GM23338 (cell line): ENCODE measurements around the gene OSBPL5. TPM values are rescaled to one million over a fixed set of nuclear protein-coding genes. Genes with fewer than 3 reads are reported as not detected.

Source experiments
- ATAC-seq: fragments of 200-7000 bp; cut with Tn5 transposase; 3 replicates; pipeline ENCODE4 v1.9.1; 2020
- DNase-seq: peaks from one replicate; pipeline ENCODE4 v3.0.0-alpha.2; 2015; ENCODE audit warnings: low spot score
- H2AFZ ChIP-seq: fragments of 200-600 bp; sonication (generic); 2 replicates; pipeline ENCODE4 v1.8.0; 2016; ENCODE audit warnings: antibody characterized with exemption, mild to moderate bottlenecking, moderate library complexity
- H3F3A ChIP-seq: fragments of 200-600 bp; sonication (generic); replicated peaks from 2 replicates; pipeline ENCODE4 v1.8.0; 2017; ENCODE audit warnings: antibody characterized with exemption, mixed run types, low read depth
- H3K27ac ChIP-seq: fragments of 200-600 bp; sonication (generic); 2 replicates; pipeline ENCODE4 v1.6.1; 2016; ENCODE audit warnings: low read depth
- H3K27me3 ChIP-seq: fragments of 200-600 bp; sonication (generic); 2 replicates; pipeline ENCODE4 v1.8.0; 2016; ENCODE audit warnings: mild to moderate bottlenecking, mixed run types, moderate library complexity; ENCODE audit not compliant: insufficient read depth
- H3K36me3 ChIP-seq: fragments of 200-600 bp; sonication (generic); 2 replicates; pipeline ENCODE4 v1.8.0; 2016; ENCODE audit warnings: mild to moderate bottlenecking; ENCODE audit not compliant: insufficient read depth
- H3K4me1 ChIP-seq: fragments of 200-600 bp; sonication (generic); 2 replicates; pipeline ENCODE4 v1.8.0; 2016; ENCODE audit warnings: mild to moderate bottlenecking, moderate library complexity; ENCODE audit not compliant: insufficient read depth
- H3K4me2 ChIP-seq: fragments of 200-600 bp; sonication (generic); 2 replicates; pipeline ENCODE4 v1.7.1; 2017; ENCODE audit warnings: mixed run types
- H3K4me3 ChIP-seq: fragments of 200-600 bp; sonication (generic); 2 replicates; pipeline ENCODE4 v1.6.1; 2016; ENCODE audit warnings: mixed run types
- H3K79me2 ChIP-seq: fragments of 200-600 bp; sonication (generic); replicated peaks from 2 replicates; pipeline ENCODE4 v1.8.0; 2017; ENCODE audit warnings: mild to moderate bottlenecking; ENCODE audit not compliant: insufficient read depth
- H3K9me2 ChIP-seq: fragments of 200-600 bp; sonication (generic); 2 replicates; pipeline ENCODE4 v1.8.0; 2017; ENCODE audit not compliant: insufficient read depth
- H4K20me1 ChIP-seq: fragments of 200-600 bp; sonication (generic); replicated peaks from 2 replicates; pipeline ENCODE4 v1.8.0; 2017; ENCODE audit warnings: mild to moderate bottlenecking; ENCODE audit not compliant: insufficient read depth
- H3K27ac Mint-ChIP-seq: 2 replicates; pipeline ENCODE4 v1.8.0; 2020; ENCODE audit warnings: inconsistent platforms, mild to moderate bottlenecking, moderate library complexity, mixed read lengths
- H3K27me3 Mint-ChIP-seq: 3 replicates; pipeline ENCODE4 v1.8.0; 2022; ENCODE audit warnings: low read depth, mild to moderate bottlenecking, moderate library complexity, mixed read lengths, inconsistent platforms; ENCODE audit not compliant: insufficient read depth, poor library complexity
- H3K36me3 Mint-ChIP-seq: 3 replicates; pipeline ENCODE4 v1.8.0; 2021; ENCODE audit warnings: low read depth, mild to moderate bottlenecking, inconsistent platforms, moderate library complexity, mixed read lengths
- H3K4me1 Mint-ChIP-seq: 3 replicates; pipeline ENCODE4 v1.8.0; 2020; ENCODE audit warnings: mild to moderate bottlenecking, inconsistent platforms, mixed read lengths
- H3K4me3 Mint-ChIP-seq: 3 replicates; pipeline ENCODE4 v1.8.0; 2021; ENCODE audit warnings: moderate library complexity, mild to moderate bottlenecking, inconsistent platforms, mixed read lengths
- H3K9me3 Mint-ChIP-seq: 3 replicates; pipeline ENCODE4 v1.8.0; 2020; ENCODE audit warnings: moderate library complexity, mild to moderate bottlenecking, inconsistent platforms, mixed read lengths
- CREB1 ChIP-seq: fragments of 250-450 bp; sonication (Bioruptor Pico); IDR thresholded peaks from 2 replicates; pipeline ENCODE4 v1.5.0; 2020; ENCODE audit warnings: low read depth, mild to moderate bottlenecking, moderate library complexity
- EZH2 ChIP-seq: fragments of 200-600 bp; sonication (generic); IDR thresholded peaks from one replicate; pipeline ENCODE4 v1.8.0; 2017; ENCODE audit warnings: antibody characterized with exemption, mild to moderate bottlenecking, low read depth; ENCODE audit not compliant: unreplicated experiment
- EZH2phosphoT487 ChIP-seq: fragments of 200-600 bp; sonication (generic); IDR thresholded peaks from one replicate; pipeline ENCODE4 v1.8.1; 2018; ENCODE audit warnings: antibody characterized with exemption; ENCODE audit not compliant: unreplicated experiment
- JUNB ChIP-seq: IDR thresholded peaks from one replicate; pipeline ENCODE4 v1.6.1; 2016; ENCODE audit warnings: antibody characterized with exemption; ENCODE audit not compliant: unreplicated experiment
- NANOG ChIP-seq: IDR thresholded peaks from 2 replicates; pipeline ENCODE4 v1.6.1; 2016; ENCODE audit warnings: antibody characterized with exemption, borderline replicate concordance
- POLR2AphosphoS5 ChIP-seq: IDR thresholded peaks from 2 replicates; pipeline ENCODE4 v1.6.1; 2016; ENCODE audit warnings: antibody characterized with exemption, low read depth
- STAT1 ChIP-seq: IDR thresholded peaks from one replicate; pipeline ENCODE4 v1.6.1; 2016; ENCODE audit warnings: antibody characterized with exemption; ENCODE audit not compliant: unreplicated experiment
- ZNF114 ChIP-seq: fragments of 250-450 bp; sonication (Bioruptor Pico); IDR thresholded peaks from 2 replicates; pipeline ENCODE4 v1.5.0; 2020; ENCODE audit warnings: mild to moderate bottlenecking, moderate library complexity
- ZNF331 ChIP-seq: fragments of 250-450 bp; sonication (Bioruptor Pico); IDR thresholded peaks from 2 replicates; pipeline ENCODE4 v1.5.0; 2020; ENCODE audit warnings: low read depth, mild to moderate bottlenecking, moderate library complexity
- ZNF462 ChIP-seq: fragments of 250-450 bp; sonication (Bioruptor Pico); IDR thresholded peaks from 2 replicates; pipeline ENCODE4 v1.5.0; 2020; ENCODE audit warnings: mild to moderate bottlenecking, moderate library complexity
- polyA plus RNA-seq: library from polyadenylated mRNA; unstranded; fragments of >200 nt; fragmentation: Nextera tagmentation; extraction: Ambion mirVana; gene quantifications from 2 replicates; pipeline ENCODE4 v1.2.1, GENCODE V29; 2016
- total RNA-seq: library from RNA; depleted of rRNA; stranded (reverse); fragments of >200 nt; shearing (Covaris generic); gene quantifications from 2 replicates; pipeline ENCODE4 v1.2.3, GENCODE V29; 2014
- TF ChIP-seq, protein P1 (sequence below): IDR thresholded peaks from one replicate; pipeline ENCODE4 v1.6.1; 2018; ENCODE audit warnings: antibody characterized with exemption; ENCODE audit not compliant: unreplicated experiment
- TF ChIP-seq, protein P2 (sequence below), 2 experiments: fragments of 200-600 bp in 1 of 2; sonication (generic) in 1 of 2; conservative IDR thresholded peaks; 2 replicates each; pipeline versions ENCODE4 v1.5.1 to v1.6.1; 2016 to 2017; ENCODE audit warnings: antibody characterized with exemption in 2 of 2, low read depth in 2 of 2, mild to moderate bottlenecking in 2 of 2, moderate library complexity in 1 of 2

Gene OSBPL5
- total and polyA plus RNA-seq, 2 experiments from 2014 or later, result 2.7 to 12.0 TPM

DNA sequence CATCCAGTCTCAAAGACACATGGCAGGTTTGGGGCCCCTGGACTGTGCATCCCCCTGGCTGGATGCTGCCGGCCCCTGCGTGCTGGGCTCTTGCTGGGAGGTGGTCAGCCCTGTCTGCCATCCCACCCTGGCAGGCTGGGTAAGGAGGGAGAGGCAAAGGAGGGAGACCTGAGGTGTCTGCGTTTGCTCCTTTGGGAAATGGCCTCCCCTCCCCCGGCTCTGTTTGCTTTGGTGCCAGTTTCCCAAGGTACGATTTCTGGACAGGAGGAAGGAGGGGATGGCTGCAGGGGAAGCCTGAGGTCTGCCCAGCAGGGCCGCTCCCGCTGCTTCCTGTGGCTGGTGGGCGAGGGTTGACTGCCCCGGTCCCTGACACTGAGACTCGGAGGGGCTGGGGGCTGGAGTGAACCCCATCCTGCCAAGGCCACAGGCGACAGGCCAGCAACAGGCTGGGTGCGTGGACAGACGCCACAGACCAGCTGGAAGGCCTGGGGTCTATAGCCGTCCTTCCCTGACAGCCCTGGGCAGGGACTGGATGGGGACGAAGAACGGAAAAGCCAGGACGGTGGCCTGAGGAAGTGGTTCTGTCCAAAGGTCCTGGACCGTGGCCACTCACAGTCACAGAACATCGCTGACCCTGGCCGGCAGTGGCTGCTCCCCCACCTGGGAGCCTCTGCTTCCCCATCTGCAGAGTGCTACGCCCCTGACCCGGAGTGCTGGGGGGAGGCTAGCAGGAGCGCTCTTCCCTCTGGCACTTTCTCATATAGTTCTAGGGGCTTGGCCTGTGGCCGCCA, 38.0 kb downstream of the OSBPL5 start (continued):
- TF ChIP-seq EZH2, result no peak
- no peak for TF ChIP-seq CREB1 (CRISPR knock-in tag)
- TF ChIP-seq ZNF114 (CRISPR knock-in tag), result no peak
- no peak for TF ChIP-seq POLR2AphosphoS5
- no peak for TF ChIP-seq ZNF331 (CRISPR knock-in tag)
- TF ChIP-seq STAT1, result no peak
- TF ChIP-seq, protein P1, sequence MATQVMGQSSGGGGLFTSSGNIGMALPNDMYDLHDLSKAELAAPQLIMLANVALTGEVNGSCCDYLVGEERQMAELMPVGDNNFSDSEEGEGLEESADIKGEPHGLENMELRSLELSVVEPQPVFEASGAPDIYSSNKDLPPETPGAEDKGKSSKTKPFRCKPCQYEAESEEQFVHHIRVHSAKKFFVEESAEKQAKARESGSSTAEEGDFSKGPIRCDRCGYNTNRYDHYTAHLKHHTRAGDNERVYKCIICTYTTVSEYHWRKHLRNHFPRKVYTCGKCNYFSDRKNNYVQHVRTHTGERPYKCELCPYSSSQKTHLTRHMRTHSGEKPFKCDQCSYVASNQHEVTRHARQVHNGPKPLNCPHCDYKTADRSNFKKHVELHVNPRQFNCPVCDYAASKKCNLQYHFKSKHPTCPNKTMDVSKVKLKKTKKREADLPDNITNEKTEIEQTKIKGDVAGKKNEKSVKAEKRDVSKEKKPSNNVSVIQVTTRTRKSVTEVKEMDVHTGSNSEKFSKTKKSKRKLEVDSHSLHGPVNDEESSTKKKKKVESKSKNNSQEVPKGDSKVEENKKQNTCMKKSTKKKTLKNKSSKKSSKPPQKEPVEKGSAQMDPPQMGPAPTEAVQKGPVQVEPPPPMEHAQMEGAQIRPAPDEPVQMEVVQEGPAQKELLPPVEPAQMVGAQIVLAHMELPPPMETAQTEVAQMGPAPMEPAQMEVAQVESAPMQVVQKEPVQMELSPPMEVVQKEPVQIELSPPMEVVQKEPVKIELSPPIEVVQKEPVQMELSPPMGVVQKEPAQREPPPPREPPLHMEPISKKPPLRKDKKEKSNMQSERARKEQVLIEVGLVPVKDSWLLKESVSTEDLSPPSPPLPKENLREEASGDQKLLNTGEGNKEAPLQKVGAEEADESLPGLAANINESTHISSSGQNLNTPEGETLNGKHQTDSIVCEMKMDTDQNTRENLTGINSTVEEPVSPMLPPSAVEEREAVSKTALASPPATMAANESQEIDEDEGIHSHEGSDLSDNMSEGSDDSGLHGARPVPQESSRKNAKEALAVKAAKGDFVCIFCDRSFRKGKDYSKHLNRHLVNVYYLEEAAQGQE, result no peak
- no peak for TF ChIP-seq EZH2phosphoT487

DNA sequence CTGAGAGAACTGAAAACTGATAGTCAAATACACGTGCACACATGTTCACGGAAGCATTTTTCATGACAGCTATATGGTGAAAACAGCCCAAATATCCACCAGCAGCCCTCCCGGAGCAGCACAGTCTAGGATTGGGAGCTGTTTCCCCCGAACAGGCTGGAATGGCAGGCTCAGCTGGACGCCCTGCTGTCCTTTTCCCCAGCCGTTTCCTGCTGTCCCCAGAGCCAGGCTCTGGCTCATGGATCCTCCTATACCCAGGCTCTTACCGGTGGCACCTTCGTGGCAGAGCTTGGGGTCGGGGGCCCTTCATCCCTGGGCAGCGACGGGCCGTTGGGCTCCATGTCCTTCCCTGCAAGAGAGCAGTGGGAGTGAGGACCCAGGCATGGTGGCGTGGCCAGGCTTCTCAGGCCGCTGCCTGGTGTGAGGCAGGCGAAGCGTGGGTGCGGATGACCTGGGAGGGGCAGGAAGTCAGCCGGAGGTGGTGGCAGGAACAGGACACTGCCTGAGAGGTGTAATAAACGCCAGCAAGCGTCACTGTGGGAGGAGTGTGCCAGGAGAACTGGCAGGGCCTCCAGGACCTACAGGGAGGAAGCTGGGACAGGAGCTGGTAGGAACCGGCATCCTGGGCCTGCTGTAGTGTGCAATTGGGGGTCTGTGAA, 38.8 kb downstream of the OSBPL5 start:
- Histone ChIP-seq H3K27ac (no peak overlapping the region), H2AFZ (no peak overlapping the region), H3K4me3 (no peak overlapping the region), H3K4me1 (no peaks in the 10 kb centered on the region), H3K79me2 (no peaks in the 10 kb centered on the region), H3K9me2 (no peaks in the 10 kb centered on the region), H3K36me3 (no peaks in the 10 kb centered on the region), H3K27me3 (no peaks in the 10 kb centered on the region), H4K20me1 (no peaks in the 10 kb centered on the region), H3K4me2 (no peak overlapping the region), H3F3A (no peaks in the 10 kb centered on the region)
- no peak overlapping the region for H3K27ac Mint-ChIP-seq
- no peaks in the 10 kb centered on the region for H3K9me3 Mint-ChIP-seq
- peaks cover under 1% of the 10 kb centered on the region; the same call in 1 of the 3 replicates for H3K36me3 Mint-ChIP-seq
- H3K4me3 Mint-ChIP-seq, result no peak overlapping the region
- peaks cover 4% of the 10 kb centered on the region for H3K27me3 Mint-ChIP-seq
- ATAC-seq (no peak), DNase-seq (no peak)
- H3K4me1 Mint-ChIP-seq, result no peaks in the 10 kb centered on the region
- TF ChIP-seq NANOG (no peak), JUNB (no peak), ZNF462 (no peak)
- TF ChIP-seq, protein P2, sequence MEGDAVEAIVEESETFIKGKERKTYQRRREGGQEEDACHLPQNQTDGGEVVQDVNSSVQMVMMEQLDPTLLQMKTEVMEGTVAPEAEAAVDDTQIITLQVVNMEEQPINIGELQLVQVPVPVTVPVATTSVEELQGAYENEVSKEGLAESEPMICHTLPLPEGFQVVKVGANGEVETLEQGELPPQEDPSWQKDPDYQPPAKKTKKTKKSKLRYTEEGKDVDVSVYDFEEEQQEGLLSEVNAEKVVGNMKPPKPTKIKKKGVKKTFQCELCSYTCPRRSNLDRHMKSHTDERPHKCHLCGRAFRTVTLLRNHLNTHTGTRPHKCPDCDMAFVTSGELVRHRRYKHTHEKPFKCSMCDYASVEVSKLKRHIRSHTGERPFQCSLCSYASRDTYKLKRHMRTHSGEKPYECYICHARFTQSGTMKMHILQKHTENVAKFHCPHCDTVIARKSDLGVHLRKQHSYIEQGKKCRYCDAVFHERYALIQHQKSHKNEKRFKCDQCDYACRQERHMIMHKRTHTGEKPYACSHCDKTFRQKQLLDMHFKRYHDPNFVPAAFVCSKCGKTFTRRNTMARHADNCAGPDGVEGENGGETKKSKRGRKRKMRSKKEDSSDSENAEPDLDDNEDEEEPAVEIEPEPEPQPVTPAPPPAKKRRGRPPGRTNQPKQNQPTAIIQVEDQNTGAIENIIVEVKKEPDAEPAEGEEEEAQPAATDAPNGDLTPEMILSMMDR (conservative IDR thresholded peaks at IDR 0.05; ENCODE audit: low read depth in 2 of 2), result no peak
